Astrocyte of the cerebellum (primary cell): ENCODE data around the gene COBLL1.

Experiments used
- DNase-seq: peaks from one replicate; pipeline ENCODE4 v3.0.0-alpha.2; 2011; ENCODE audit warnings: low read depth
- H3K4me3 ChIP-seq: 2 replicates; pipeline ENCODE4 v1.5.1; 2011; ENCODE audit warnings: mild to moderate bottlenecking, low read depth, low read length, moderate library complexity
- in situ Hi-C: cut with HindIII; loops from 2 replicates; pipeline ENCODE4 v1.10.0; 2017; ENCODE audit warnings: low sequenced_read_pairs
- TF ChIP-seq, protein P1 (sequence below): IDR thresholded peaks from 2 replicates; pipeline ENCODE4 v1.5.1; 2012; ENCODE audit warnings: low read length, low read depth, moderate library complexity, mild to moderate bottlenecking; ENCODE audit errors: missing control alignments

The COBLL1 gene

GRCh38 chr2:164662868-164663631 lies 178.6 kb downstream of the COBLL1 start:
- H3K4me3 ChIP-seq, result no peak overlapping the region
- DNase-seq, result no peak
- TF ChIP-seq, protein P1, sequence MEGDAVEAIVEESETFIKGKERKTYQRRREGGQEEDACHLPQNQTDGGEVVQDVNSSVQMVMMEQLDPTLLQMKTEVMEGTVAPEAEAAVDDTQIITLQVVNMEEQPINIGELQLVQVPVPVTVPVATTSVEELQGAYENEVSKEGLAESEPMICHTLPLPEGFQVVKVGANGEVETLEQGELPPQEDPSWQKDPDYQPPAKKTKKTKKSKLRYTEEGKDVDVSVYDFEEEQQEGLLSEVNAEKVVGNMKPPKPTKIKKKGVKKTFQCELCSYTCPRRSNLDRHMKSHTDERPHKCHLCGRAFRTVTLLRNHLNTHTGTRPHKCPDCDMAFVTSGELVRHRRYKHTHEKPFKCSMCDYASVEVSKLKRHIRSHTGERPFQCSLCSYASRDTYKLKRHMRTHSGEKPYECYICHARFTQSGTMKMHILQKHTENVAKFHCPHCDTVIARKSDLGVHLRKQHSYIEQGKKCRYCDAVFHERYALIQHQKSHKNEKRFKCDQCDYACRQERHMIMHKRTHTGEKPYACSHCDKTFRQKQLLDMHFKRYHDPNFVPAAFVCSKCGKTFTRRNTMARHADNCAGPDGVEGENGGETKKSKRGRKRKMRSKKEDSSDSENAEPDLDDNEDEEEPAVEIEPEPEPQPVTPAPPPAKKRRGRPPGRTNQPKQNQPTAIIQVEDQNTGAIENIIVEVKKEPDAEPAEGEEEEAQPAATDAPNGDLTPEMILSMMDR, result no peak
- in situ Hi-C loops, result no loop called here

- TF ChIP-seq, protein P1, result no peak
- no peak for DNase-seq
- in situ Hi-C loops, result no loop called here
- H3K4me3 ChIP-seq, result no peak overlapping the region
Measured at GRCh38 chr2:164662066-164662465, 179.6 kb downstream of the COBLL1 start.

- in situ Hi-C loops, result no loop called here
- H3K4me3 ChIP-seq, result no peak overlapping the region
- no peak for DNase-seq
- TF ChIP-seq, protein P1, result no peak
Measured at GRCh38 chr2:164661349-164661748, 180.3 kb downstream of the COBLL1 start.

GRCh38 chr2:164657129-164657528 lies 184.5 kb downstream of the COBLL1 start:
- H3K4me3 ChIP-seq, result no peak overlapping the region
- TF ChIP-seq, protein P1, result no peak
- in situ Hi-C loops, result no loop called here
- peak; percentile 53 for DNase-seq

- in situ Hi-C loops, result no loop called here
- no peak for DNase-seq
- no peak overlapping the region for H3K4me3 ChIP-seq
- TF ChIP-seq, protein P1, result no peak
Measured at GRCh38 chr2:164655750-164656149, 185.9 kb downstream of the COBLL1 start.

GRCh38 chr2:164655336-164655735 lies 186.3 kb downstream of the COBLL1 start:
- DNase-seq, result no peak
- TF ChIP-seq, protein P1, result no peak
- in situ Hi-C loops, result no loop called here
- H3K4me3 ChIP-seq, result no peak overlapping the region

GRCh38 chr2:164651361-164651760 lies 190.3 kb downstream of the COBLL1 start:
- in situ Hi-C loops, result no loop called here
- no peak overlapping the region for H3K4me3 ChIP-seq
- no peak for DNase-seq
- TF ChIP-seq, protein P1, result no peak
